MCF 10A (cell line): ENCODE results near the gene UQCR11. TPM values are rescaled to one million over a fixed set of nuclear protein-coding genes. Genes with fewer than 3 reads are reported as not detected.

ENCODE experiments used
- BruUV-seq: library from RNA; stranded (reverse); fragments of 400-500 nt; replicated peaks from 2 replicates; lab custom pipeline; 2021; lab: Mats Ljungman, UMichigan
- CTCF ChIA-PET: fragments of 300-600 bp; sonication (Branson Sonifier 250); formaldehyde crosslinking; extraction: SDS; loops from one replicate; lab custom pipeline; 2021; ENCODE audit warnings: antibody characterized with exemption, inconsistent platforms; lab: Yijun Ruan, JAX
- POLR2A ChIA-PET: fragments of 300-600, 350-650 bp; sonication (Branson Sonifier 250); formaldehyde crosslinking; extraction: SDS; loops from one replicate; lab custom pipeline; 2020; ENCODE audit warnings: antibody characterized with exemption, inconsistent platforms; lab: Yijun Ruan, JAX
- DNase-seq: peaks from one replicate; pipeline ENCODE4 v3.0.0-alpha.2; 2018; ENCODE audit not compliant: unreplicated experiment
- H3K27ac Mint-ChIP-seq: one replicate; pipeline ENCODE4 v1.8.0; 2022; ENCODE audit warnings: mild to moderate bottlenecking, low read depth, mixed read lengths; ENCODE audit not compliant: unreplicated experiment
- H3K27me3 Mint-ChIP-seq: one replicate; pipeline ENCODE4 v1.8.0; 2022; ENCODE audit warnings: mixed read lengths; ENCODE audit not compliant: insufficient read depth, unreplicated experiment
- H3K36me3 Mint-ChIP-seq: one replicate; pipeline ENCODE4 v1.8.0; 2022; ENCODE audit warnings: mild to moderate bottlenecking, moderate library complexity, mixed read lengths; ENCODE audit not compliant: insufficient read depth, unreplicated experiment
- H3K4me1 Mint-ChIP-seq: one replicate; pipeline ENCODE4 v1.8.0; 2022; ENCODE audit warnings: mixed read lengths; ENCODE audit not compliant: insufficient read depth, unreplicated experiment
- H3K4me3 Mint-ChIP-seq: one replicate; pipeline ENCODE4 v1.8.0; 2022; ENCODE audit warnings: mild to moderate bottlenecking, moderate library complexity, mixed read lengths; ENCODE audit not compliant: unreplicated experiment
- H3K9me3 Mint-ChIP-seq: one replicate; pipeline ENCODE4 v1.8.0; 2022; ENCODE audit warnings: mixed read lengths; ENCODE audit not compliant: unreplicated experiment
- intact Hi-C: fragments of 100-400 bp; cut with micrococcal nuclease; formaldehyde crosslinking; loops from 2 replicates; pipeline ENCODE4 v1.14.1; 2022
- total RNA-seq: library from RNA; stranded (reverse); gene quantifications from 2 replicates; pipeline ENCODE4 v1.2.3, GENCODE V29; 2022
- TF ChIP-seq, protein P1 (sequence below): fragments of 200-600 bp; IDR thresholded peaks from one replicate; pipeline ENCODE4 v1.8.0; 2022; ENCODE audit warnings: antibody characterized with exemption, mild to moderate bottlenecking; ENCODE audit not compliant: unreplicated experiment

Gene UQCR11
- total RNA-seq, 1 experiment from 2014 or later = 256 TPM

DNA sequence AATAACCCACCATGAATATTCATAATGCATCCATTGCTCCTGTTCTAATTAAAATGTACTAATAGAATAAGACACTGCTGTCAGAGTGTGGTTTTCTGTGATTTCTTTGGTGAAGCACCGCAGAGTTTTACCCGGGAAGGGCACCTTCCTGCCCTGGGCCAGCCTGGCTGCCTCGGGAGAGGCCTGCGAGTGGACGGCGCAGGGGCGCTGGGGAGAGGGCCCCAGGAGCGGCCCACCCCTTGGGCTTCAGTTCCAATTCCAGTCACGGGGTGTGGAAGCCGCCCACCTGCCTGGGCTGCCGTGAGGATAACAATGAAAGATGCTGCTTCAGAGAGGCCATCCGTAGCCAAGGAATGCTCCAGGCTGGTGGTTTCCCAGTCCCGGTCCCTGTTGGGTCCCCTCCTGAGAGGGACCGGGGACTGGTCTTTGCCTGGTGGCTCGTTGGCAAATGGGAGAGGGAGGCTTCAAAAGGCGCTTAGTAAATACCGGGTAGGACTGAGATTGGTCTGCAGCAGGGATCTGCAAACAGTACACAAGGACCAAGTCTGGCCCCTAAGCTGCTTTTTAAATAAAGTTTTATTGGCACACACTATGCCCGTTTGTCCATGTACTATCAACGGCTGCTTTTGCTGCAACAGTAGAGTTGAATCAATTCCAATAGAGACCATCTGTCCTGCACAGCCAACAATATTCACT is 29.1 kb upstream of the UQCR11 start:
- no TSS peak for BruUV-seq
- CTCF ChIA-PET = interaction anchor here (1.0 kb wide), 1 partner anchor 38 kb away, joined by 4 read pairs; no protein-coding TSS in a partner anchor
- POLR2A ChIA-PET = interaction anchor here (0.6 kb wide), 1 partner anchor 1104 kb away, joined by 3 read pairs; no protein-coding TSS in a partner anchor
- Mint-ChIP-seq H3K27ac (no peak overlapping the region), H3K4me1 (peaks cover 5% of the 10 kb centered on the region), H3K4me3 (no peak overlapping the region), H3K36me3 (peaks cover 44% of the 10 kb centered on the region), H3K27me3 (no peaks in the 10 kb centered on the region), H3K9me3 (peaks cover 8% of the 10 kb centered on the region)
- intact Hi-C loops = no loop called here
- TF ChIP-seq, protein P1, sequence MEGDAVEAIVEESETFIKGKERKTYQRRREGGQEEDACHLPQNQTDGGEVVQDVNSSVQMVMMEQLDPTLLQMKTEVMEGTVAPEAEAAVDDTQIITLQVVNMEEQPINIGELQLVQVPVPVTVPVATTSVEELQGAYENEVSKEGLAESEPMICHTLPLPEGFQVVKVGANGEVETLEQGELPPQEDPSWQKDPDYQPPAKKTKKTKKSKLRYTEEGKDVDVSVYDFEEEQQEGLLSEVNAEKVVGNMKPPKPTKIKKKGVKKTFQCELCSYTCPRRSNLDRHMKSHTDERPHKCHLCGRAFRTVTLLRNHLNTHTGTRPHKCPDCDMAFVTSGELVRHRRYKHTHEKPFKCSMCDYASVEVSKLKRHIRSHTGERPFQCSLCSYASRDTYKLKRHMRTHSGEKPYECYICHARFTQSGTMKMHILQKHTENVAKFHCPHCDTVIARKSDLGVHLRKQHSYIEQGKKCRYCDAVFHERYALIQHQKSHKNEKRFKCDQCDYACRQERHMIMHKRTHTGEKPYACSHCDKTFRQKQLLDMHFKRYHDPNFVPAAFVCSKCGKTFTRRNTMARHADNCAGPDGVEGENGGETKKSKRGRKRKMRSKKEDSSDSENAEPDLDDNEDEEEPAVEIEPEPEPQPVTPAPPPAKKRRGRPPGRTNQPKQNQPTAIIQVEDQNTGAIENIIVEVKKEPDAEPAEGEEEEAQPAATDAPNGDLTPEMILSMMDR = no peak
- DNase-seq = no peak

GRCh38 chr19:1633269-1633826 is 28.1 kb upstream of the UQCR11 start:
- H3K4me3 Mint-ChIP-seq = no peak overlapping the region
- ChIA-PET POLR2A (no interaction called here), CTCF (no interaction called here)
- H3K27ac Mint-ChIP-seq = no peak overlapping the region
- DNase-seq = no peak
- TF ChIP-seq, protein P1 = no peak
- H3K9me3 Mint-ChIP-seq = peaks cover 8% of the 10 kb centered on the region
- H3K27me3 Mint-ChIP-seq = no peaks in the 10 kb centered on the region
- intact Hi-C loops = no loop called here
- H3K36me3 Mint-ChIP-seq = peaks cover 35% of the 10 kb centered on the region
- no TSS peak for BruUV-seq
- peaks cover 5% of the 10 kb centered on the region for H3K4me1 Mint-ChIP-seq

- no peak overlapping the region for H3K27ac Mint-ChIP-seq
- POLR2A ChIA-PET = interaction anchor here (0.6 kb wide), 1 partner anchor 19 kb away, joined by 3 read pairs; no protein-coding TSS in a partner anchor
- intact Hi-C loops = no loop called here
These were observed 27.4 kb upstream of the UQCR11 start for GRCh38 chr19:1632462-1633268.

More at GRCh38 chr19:1632462-1633268, 27.4 kb upstream of the UQCR11 start:
- no peaks in the 10 kb centered on the region for H3K27me3 Mint-ChIP-seq
- TF ChIP-seq, protein P1 = no peak
- peaks cover 5% of the 10 kb centered on the region for H3K4me1 Mint-ChIP-seq
- H3K9me3 Mint-ChIP-seq = peaks cover 8% of the 10 kb centered on the region
- H3K4me3 Mint-ChIP-seq = no peak overlapping the region
- H3K36me3 Mint-ChIP-seq = peaks cover 32% of the 10 kb centered on the region
- no peak for DNase-seq
- BruUV-seq = no TSS peak
- CTCF ChIA-PET = no interaction called here
